Stimulated activated CD4-positive, alpha-beta T cell treated with anti-CD3 and anti-CD28 coated beads, Interleukin-1b, Interleukin-23, amount 100 ng/mL, for 48 hours (primary cell): ENCODE results near the gene POU4F1.
"Not testable (repeated sequence)": the region's sequence is repeated elsewhere in the genome, so short reads cannot be mapped to it uniquely, and the experiment has no call there.

Source experiments
- DNase-seq: peaks from one replicate; pipeline ENCODE4 v3.0.0-alpha.2; 2020

The POU4F1 gene

DNA sequence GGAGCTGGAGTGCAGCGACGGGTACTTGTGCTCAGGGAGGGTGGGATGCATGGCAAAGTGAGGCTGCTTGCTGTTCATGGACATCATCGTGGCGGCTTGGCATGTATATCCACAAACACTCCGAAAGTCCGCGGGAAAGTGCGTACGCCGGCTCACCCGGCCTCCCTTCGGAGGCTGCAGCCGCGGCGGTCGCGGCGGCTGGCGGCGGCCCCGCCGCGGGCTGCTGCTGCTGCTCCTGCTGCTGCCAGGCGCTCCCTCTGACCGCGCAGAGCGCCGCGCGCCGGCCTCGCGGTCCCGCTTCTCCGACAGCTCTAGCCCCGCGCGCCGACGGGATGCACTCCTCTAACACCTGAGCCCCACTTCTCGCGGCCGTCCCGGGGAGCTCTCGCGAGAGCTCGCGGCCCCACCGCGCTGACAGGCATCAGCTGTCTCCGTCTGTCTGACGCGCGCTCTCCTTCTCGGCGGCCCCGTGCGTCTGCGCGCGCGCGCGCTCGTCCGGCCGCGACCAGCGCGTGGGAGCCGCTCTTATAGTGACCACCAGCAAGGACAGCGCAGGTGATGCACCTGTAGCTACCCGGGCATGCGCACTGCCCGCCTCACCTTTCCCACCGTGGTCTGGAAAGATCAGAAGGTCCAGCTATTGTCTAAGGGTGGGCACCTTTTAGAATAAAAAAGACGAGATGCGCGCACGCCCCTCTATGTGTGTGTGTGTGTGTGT lies at the start of gene POU4F1:
TSS of gene POU4F1 (minus strand) at position 313 of the 718 bp plus-strand sequence. CDS start at position 87, 226 bp downstream.
- peak; percentile 84 for DNase-seq

GRCh38 chr13:78652651-78653050 lies 49.3 kb upstream of the POU4F1 start:
- DNase-seq = no peak

DNA sequence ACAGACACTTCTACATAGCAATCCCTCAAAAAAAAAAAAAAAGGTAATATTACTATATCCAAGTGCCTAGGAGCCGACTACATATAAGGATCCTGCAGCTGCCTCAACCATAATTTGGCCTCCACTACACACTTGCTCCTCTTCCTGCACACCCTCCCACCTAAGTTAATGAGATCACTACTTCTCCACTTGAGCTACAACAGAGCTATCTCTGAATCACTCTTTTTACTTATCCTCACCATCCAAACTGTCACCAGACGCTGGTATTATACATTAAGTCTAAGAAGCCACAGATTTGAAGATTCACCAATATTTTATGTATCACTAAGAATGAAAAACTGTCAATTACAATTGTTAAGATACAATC lies 47.3 kb upstream of the POU4F1 start:
- DNase-seq = no peak

GRCh38 chr13:78649997-78650716 lies 46.8 kb upstream of the POU4F1 start:
- DNase-seq = no peak

DNA sequence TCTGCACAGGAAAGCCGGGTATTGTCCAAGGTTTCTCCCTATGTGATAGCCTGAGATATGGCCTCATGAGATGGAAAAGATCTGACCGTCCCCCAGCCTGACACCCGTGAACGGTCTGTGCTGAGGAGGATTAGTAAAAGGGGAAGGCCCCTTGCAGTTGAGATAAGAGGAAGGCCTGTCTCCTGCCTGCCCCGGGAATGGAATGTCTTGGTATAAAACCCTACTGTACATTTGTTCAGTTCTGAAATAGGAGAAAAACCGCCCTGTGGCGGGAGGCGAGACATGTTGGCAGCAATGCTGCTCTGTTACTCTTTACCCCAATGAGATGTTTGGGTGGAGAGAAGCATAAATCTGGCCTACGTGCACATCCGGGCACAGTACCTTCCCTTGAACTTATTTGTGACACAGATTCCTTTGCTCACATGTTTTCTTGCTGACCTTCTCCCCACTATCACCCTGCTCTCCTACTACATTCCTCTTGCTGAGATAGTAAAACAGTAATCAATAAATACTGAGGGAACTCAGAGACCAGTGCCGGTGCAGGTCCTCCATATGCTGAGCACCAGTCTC lies 43.8 kb upstream of the POU4F1 start:
- DNase-seq = not testable (repeated sequence)

DNA sequence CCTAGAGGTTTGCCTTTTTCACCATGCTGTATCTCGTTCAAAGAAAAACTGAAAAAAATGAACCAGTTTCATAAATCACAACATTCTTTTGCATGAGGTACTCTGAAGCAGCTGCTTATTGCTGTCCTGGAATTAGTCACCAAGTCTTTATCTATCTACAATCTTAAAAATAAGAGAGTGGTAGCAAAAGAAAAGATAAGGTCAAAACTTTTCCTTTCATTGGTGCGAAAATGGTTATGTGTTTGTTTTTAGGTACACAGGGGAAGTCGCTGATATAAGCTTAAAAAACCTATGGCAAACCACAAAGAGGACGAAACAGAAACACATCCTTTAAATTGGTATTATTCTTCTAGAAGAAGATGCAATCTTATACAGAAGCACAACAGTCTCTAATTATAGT lies 34.9 kb upstream of the POU4F1 start:
- DNase-seq = no peak

DNA sequence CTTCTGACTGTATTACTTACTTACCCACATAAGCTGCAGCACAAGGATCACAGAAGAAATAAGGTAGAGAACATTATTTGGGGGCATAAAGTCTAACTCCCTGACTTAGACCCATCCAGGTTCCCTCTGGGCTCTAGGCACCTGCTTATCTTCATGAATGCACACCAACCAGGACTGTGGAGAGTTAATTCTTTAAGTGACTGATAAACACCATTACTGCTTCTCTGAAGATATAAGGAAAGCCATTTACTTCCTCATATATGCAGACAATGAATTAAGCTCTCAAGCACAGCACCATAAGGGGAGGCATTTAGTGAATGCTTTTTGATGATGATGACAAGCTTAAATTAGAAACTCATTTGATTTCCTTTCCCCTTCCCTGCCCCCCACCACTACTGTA lies 33.1 kb upstream of the POU4F1 start:
- DNase-seq = no peak

GRCh38 chr13:78632996-78633395 lies 29.6 kb upstream of the POU4F1 start:
- DNase-seq = no peak

DNA sequence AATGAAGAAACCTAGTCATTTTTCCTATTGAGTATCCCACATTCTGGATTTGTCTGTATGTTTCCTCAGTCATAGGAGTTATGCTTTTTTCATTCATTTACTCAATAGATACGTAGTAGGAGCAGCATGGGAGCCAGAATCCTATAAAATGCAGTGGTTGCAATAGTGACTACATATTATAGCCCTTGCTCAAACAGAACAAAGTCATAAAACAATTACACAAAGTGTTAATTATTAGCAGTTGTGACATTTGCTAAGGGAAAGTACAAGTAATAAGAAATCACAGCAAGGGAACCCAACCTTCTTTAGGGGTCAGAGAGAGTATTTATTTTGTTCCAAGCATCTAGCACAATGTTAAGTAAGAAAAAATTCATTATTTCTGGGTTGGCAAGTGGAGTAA lies 27.7 kb upstream of the POU4F1 start:
- DNase-seq = no peak

- no peak for DNase-seq
Observed at GRCh38 chr13:78630511-78630910, 27.2 kb upstream of the POU4F1 start.

GRCh38 chr13:78625384-78625783 lies 22.0 kb upstream of the POU4F1 start:
- no peak for DNase-seq

- no peak for DNase-seq
Observed at GRCh38 chr13:78623132-78623531, 19.8 kb upstream of the POU4F1 start.

DNA sequence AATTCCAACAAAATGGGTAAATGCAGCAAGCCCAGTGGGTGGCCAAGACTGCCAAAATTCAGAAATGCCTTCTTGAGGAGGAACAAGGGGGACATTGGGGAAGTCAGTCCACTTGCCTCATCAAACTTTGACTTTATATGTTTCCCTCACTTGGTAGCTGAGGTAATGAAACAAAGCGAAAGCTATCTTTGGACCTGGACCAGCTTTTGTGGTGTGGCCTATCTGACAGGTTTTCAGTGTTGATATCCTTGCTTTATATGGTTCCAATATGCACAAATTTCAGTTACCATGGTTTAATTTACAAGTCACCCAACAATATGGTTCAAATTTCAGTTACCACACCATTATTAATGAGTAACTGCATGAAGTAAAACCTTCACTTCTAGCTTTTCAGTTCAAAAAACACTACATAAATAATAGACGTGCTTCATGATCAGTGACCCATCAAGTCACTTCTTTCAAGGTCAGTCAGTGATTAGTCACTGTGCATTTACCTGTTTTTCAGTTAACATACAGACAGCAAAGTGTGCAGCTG lies 17.7 kb upstream of the POU4F1 start:
- DNase-seq = no peak

- no peak for DNase-seq
Observed at GRCh38 chr13:78618411-78618810, 15.1 kb upstream of the POU4F1 start.

- DNase-seq = no peak
Observed at GRCh38 chr13:78611040-78611439, 7.7 kb upstream of the POU4F1 start.

GRCh38 chr13:78610381-78610883 lies 7.1 kb upstream of the POU4F1 start:
- no peak for DNase-seq

- no peak for DNase-seq
Observed at GRCh38 chr13:78609464-78610205, 6.3 kb upstream of the POU4F1 start.

- DNase-seq = no peak
Observed at GRCh38 chr13:78608688-78609463, 5.5 kb upstream of the POU4F1 start.

GRCh38 chr13:78608252-78608687 lies 4.9 kb upstream of the POU4F1 start:
- DNase-seq = no peak

GRCh38 chr13:78607409-78608251 lies 4.3 kb upstream of the POU4F1 start:
- no peak for DNase-seq
